Stimulated activated CD8-positive, alpha-beta memory T cell treated with anti-CD3 and anti-CD28 coated beads, Interleukin-2, amount 100 ng/mL, for 1 hour (primary cell): ENCODE results near the gene PTPRJ.
"Not testable (repeated sequence)": the region's sequence is repeated elsewhere in the genome, so short reads cannot be mapped to it uniquely, and the experiment has no call there.

Experiments
- DNase-seq, 2 donors: peaks; one replicate each; pipeline ENCODE4 v3.0.0-alpha.2; 2020; ENCODE audit warnings: low read depth in 2 of 2

Gene PTPRJ

DNA sequence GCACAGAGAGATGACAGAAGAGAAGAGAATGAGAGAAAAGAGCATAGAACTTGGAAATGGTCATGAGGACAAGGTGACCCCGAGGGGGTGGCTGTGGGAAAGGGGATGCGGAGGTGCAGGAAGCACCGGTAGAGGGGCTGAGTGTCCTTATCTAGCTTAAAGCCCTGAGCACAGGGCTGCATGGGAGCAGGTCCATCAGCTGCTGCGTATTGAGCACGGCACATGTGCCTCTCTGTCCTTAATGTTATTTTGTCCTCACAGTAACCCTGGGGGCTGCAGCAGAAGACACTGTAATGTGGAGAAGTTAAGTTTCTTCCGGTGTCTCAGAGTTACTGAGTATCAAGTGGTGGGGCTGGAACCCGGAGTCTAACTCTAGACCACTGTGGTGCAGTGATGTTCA lies 141.9 kb downstream of the PTPRJ start:
- no peak for DNase-seq

DNA sequence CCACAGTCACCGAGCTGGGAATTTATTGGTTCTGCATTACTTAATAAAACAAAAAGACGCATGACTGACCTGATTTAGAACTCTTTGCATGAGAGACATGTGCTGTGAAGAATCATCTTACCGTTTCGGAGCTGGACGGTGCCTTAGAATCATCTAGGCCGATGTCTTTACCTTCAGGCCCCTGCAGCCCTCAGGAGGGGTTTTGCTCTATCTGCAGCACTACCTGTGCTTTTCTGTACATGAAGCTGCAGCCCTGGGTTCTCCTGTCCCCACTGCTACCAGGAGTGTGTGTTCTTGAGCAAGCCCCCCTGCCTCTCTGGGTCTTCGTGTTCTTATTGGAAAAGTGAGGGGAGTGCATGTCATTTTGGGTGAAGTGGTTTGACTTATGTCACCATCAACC lies 142.3 kb downstream of the PTPRJ start:
- no peak for DNase-seq

- DNase-seq, result no peak
Measured at GRCh38 chr11:48123254-48123875, 143.0 kb downstream of the PTPRJ start.

GRCh38 chr11:48123934-48124755 lies 143.8 kb downstream of the PTPRJ start:
- DNase-seq, result no peak

DNA sequence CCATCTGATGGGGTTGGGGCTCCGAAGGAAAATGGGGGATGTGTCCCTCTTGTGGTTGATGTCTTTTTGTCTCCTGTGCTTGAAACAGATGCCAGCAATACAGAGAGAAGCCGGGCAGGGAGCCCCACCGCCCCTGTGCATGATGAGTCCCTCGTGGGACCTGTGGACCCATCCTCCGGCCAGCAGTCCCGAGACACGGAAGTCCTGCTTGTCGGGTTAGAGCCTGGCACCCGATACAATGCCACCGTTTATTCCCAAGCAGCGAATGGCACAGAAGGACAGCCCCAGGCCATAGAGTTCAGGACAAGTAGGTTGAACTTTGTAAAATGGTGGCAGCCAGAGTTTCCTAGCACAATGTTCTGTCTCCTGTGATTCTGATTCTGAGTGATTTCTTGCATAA lies 144.5 kb downstream of the PTPRJ start:
- DNase-seq, result no peak

DNA sequence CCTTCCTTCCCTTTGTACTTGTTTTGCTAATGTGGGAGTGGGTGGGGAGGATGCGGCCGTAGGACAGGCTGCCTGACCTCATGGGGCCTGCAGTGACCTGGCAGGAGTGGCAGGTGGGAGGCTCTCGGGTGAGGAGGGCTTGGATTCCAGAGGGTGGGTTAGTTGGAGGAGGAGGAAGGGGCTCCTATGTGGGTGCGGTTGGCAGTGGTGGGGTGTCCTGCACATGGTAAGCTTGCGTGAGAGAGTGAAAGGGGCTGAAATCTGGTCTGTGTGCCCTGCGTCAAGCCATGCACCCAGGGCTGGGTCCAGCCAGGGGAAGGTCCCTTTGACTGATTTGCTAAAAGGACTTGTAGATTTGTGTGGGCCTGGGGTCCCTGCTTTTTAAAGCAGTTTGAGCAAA lies 145.5 kb downstream of the PTPRJ start:
- DNase-seq, result no peak

DNA sequence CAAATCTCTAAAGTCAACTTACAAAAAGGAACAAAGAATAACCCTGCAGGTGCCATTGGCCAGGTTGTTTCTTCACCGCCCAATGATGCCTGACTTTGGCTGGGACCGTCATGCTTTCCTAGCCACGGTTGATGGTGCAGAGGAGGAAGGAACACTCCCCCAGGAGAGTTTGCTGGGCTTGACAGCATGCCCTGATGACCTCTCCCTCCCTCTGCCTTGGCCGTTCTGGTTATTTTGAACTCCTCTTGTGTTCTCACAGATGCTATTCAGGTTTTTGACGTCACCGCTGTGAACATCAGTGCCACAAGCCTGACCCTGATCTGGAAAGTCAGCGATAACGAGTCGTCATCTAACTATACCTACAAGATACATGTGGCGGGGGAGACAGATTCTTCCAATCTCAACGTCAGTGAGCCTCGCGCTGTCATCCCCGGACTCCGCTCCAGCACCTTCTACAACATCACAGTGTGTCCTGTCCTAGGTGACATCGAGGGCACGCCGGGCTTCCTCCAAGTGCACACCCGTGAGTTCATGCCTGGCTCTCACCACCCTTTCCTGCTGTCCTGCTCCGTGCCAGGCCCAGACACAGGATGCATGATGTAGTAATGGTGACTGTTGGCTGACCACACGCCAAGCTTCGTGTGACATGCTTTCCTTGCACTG lies 147.3 kb downstream of the PTPRJ start:
- no peak for DNase-seq

GRCh38 chr11:48129697-48130395 lies 149.5 kb downstream of the PTPRJ start:
- DNase-seq, result no peak

DNA sequence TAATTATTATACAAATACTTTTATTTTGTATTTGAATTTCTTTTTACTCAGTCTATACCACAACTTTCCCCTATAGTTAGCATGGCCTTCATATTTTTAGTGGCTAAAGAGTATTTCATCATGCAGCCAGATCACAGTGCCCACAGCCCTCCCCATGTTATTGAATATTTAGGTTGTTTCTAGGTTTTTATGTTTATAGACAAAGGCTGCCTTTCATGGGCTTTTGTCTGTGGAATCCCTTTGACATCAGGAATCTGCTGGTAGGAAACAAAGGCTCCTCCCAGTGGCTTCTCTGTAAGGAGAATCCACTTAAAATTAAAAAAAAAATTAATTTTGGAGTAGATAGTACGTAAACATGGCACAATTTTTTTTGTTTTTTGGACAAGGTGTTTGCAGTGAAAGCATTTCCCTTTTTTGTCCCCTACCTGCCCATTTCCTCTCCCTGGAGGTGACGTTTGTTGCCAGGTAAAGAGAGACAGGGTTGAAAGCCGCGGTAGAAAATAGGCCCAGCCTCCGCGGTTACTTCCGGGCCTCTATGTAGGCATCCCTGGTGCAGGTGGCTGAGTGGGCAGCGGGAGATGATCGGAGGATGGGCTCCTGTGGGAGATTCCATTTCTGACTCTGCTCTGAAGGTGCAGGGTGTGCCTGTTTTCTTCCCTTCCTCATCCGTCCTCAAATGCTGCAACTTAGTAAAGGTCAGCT lies 154.0 kb downstream of the PTPRJ start:
- no peak for DNase-seq

- no peak for DNase-seq
Measured at GRCh38 chr11:48138222-48138621, 157.9 kb downstream of the PTPRJ start.

DNA sequence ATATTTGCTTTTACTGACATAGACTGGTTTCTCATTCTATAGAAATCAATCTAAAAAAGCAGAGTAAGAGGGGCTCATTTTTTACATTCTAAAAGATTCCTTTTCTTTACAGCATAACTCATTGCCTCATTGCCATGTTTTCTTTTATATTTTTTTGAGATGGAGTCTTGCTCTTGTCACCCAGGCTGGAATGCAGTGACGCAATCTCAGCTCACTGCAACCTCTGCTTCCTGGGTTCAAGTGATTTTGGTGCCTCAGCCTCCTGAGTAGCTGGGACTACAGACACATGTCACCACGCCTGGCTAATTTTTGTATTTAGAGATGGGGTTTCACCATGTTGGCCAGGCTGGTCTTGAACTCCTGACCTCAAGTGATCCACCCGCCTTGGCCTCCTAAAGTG lies 159.5 kb downstream of the PTPRJ start:
- DNase-seq, result not testable (repeated sequence)

DNA sequence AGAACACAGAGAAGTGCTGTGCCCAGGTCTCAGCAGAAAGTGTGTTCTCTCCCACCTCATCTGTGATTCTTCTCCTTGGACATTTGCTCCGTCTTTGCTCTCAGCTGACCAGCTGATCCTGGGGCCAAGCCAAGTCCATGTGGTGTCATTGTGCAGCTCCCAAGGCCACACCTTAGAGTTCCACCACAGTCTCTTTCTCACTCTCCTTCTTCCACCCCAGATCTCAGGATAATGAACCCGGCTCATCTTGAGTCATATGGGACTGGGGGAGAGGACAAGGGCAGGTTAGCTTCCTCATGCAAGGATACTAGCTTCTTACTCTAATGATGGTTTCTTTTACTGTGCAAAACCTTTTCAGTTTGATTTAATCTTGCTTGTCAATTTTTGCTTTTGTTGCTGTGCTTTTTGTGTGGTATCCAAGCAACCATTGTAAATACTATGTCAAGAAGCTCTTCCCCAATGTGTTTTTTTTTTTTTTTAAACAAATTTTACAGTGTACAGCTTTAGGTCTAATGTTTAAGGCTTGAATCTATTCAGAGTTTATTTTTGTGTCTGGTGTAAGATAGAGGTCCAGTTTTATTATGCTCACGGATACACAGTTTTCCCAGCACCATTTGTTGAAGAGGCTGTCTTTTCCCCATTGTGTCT lies 161.2 kb downstream of the PTPRJ start:
- DNase-seq, result no peak

GRCh38 chr11:48142889-48143288 lies 162.5 kb downstream of the PTPRJ start:
- no peak for DNase-seq

GRCh38 chr11:48148749-48149148 lies 168.4 kb downstream of the PTPRJ start:
- no peak for DNase-seq

DNA sequence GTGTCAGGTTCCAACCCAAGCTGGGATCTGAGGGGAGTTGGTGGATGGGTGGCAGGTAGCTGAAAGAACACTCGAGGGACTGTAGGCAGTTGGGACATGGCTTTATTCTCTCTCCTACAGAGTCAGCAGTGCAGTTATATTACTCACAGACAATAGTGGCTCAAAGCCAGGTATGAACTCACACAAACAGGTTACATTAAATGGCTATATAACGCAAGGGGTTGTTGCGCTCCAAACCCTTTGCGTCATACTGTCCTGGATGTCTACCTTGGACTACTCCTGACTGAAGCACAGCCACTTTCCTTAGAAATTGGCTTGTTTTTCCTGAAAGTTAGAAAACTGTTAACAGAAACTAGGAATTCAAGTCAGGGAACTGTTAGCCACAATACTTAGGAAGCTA lies 169.9 kb downstream of the PTPRJ start:
- no peak for DNase-seq

DNA sequence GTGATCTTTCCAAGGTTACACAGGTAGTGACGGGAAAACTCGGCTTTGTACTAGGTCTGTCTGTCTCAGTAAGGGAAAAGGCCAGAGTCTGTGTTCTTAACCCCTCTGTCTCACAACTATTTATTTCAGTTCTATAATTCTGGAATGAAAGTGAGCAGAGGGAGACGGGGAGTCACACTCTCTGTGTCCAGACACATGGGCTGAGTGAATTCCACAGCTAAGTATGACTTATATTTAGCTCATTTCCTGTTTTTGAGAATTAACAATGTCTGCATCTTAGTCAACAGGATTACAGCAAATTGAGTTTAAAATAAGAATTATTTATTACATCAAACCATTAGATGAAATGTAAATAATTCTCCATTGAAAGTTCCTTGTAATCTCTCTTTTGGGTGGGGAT lies 173.8 kb downstream of the PTPRJ start:
- no peak for DNase-seq

GRCh38 chr11:48161951-48162884 lies 181.9 kb downstream of the PTPRJ start:
- no peak for DNase-seq

- DNase-seq, result no peak
Measured at GRCh38 chr11:48162885-48163268, 182.5 kb downstream of the PTPRJ start.

- no peak for DNase-seq
Measured at GRCh38 chr11:48163360-48164100, 183.2 kb downstream of the PTPRJ start.
